Common myeloid progenitor, CD34-positive (primary cell): Measurements from ENCODE around the gene ARHGAP8.

ENCODE experiments used
- CTCF ChIA-PET: fragments of 350-600 bp; sonication (Branson Sonifier 250); formaldehyde crosslinking; loops from one replicate; lab custom pipeline; 2021; ENCODE audit warnings: antibody characterized with exemption; lab: Charles Lee
- POLR2A ChIA-PET: fragments of 350-600 bp; sonication (Branson Sonifier 250); formaldehyde crosslinking; loops from one replicate; lab custom pipeline; 2021; ENCODE audit warnings: antibody characterized with exemption; lab: Charles Lee
- DNase-seq, 3 donors: peaks; one replicate each; pipeline versions ENCODE4 v3.0.0 to v3.0.0-alpha.2; 2013
- H3K27ac ChIP-seq, 2 experiments: 1 replicate in 1 of 2; 2 replicates in 1 of 2; pipeline ENCODE4 v1.7.0; 2013; ENCODE audit warnings: inconsistent platforms in 2 of 2, low read length in 2 of 2, mild to moderate bottlenecking in 2 of 2, low read depth in 1 of 2, moderate library complexity in 1 of 2; ENCODE audit not compliant: severe bottlenecking in 2 of 2, insufficient read depth in 1 of 2, poor library complexity in 1 of 2
- H3K27me3 ChIP-seq, 5 experiments: replicated peaks in 2 of 5; 1 replicate in 3 of 5; 2 replicates in 2 of 5; pipeline versions ENCODE4 v1.6.1 to v1.7.0; 2013; ENCODE audit warnings: low read length in 4 of 5, mild to moderate bottlenecking in 2 of 5, moderate library complexity in 2 of 5, inconsistent platforms in 1 of 5; ENCODE audit not compliant: insufficient read depth in 5 of 5, control insufficient read depth in 4 of 5
- H3K36me3 ChIP-seq, 4 experiments: 1 replicate in 2 of 4; 2 replicates in 2 of 4; pipeline versions ENCODE4 v1.6.1 to v1.7.0; 2013; ENCODE audit warnings: low read length in 3 of 4, control low read depth in 1 of 4, mild to moderate bottlenecking in 1 of 4; ENCODE audit not compliant: control insufficient read depth in 4 of 4, insufficient read depth in 4 of 4
- H3K4me1 ChIP-seq, 4 experiments: 1 replicate in 3 of 4; 2 replicates in 1 of 4; pipeline versions ENCODE4 v1.6.1 to v1.7.1; 2013; ENCODE audit warnings: low read length in 3 of 4, mild to moderate bottlenecking in 3 of 4, control low read depth in 1 of 4, inconsistent platforms in 1 of 4, moderate library complexity in 1 of 4; ENCODE audit not compliant: control insufficient read depth in 4 of 4, insufficient read depth in 4 of 4; ENCODE audit errors: control extremely low read depth in 1 of 4
- H3K4me3 ChIP-seq, 7 experiments: 1 replicate in 4 of 7; 2 replicates in 3 of 7; pipeline versions ENCODE4 v1.5.1 to v1.7.0; 2013; ENCODE audit warnings: mild to moderate bottlenecking in 7 of 7, low read length in 6 of 7, moderate library complexity in 6 of 7, inconsistent platforms in 2 of 7, low read depth in 2 of 7, control low read depth in 1 of 7; ENCODE audit not compliant: insufficient read depth in 4 of 7, control insufficient read depth in 1 of 7; ENCODE audit errors: extremely low read depth in 1 of 7
- H3K9me3 ChIP-seq, 5 experiments: 1 replicate in 4 of 5; 2 replicates in 1 of 5; pipeline versions ENCODE4 v1.6.1 to v1.7.1; 2013; ENCODE audit warnings: low read length in 4 of 5, mild to moderate bottlenecking in 2 of 5, inconsistent platforms in 1 of 5, low read depth in 1 of 5, moderate library complexity in 1 of 5; ENCODE audit not compliant: control insufficient read depth in 4 of 5, insufficient read depth in 2 of 5; ENCODE audit errors: control extremely low read depth in 1 of 5
- WGBS: methylation state at CpG from one replicate; pipeline ENCODE4 v1.1.5; 2013; ENCODE audit not compliant: insufficient coverage; 5-methylcytosine and 5-hydroxymethylcytosine counted together

Gene ARHGAP8

DNA sequence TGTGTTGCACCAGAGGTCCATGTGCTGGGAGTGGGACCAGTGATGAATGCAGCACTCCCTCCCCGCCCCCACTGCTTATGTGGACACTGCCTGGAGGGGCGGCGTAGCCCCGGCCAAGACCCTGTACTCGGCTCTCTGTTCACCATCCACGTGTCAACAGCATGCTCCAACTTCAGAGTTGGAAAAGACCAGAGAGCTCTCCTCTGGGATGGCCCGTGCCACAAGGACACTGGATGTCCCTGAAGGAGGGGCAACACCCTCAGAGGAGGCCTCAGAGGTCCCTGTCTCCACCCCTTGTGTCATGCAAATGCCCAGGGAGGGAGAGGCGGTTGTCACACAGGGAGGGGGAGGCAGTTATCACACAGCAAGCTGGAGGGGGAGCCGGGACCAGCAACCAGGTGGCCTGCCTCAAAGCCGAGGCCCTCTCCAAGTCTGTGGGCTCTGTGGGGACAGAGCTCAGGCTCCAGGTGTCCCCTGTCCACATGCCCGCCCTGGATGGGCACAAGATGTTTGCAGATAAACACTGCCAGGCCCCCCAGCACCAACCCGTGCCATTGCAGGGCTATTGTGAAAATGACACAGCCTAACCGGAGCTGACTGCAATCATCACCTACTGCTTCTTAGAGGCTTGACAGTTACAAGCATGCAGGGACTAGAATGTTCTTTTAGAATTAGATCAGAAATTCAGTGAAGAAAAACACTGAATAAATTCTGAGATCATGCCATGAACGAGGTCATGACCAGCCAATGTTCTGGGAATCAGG is 136.3 kb downstream of the ARHGAP8 start:
- H3K4me3 ChIP-seq = no peak overlapping the region
- ChIA-PET POLR2A (no interaction called here), CTCF (no interaction called here)
- 98% methylated on average over 9 of the region's 14 CpGs for WGBS
- no peaks in the 10 kb centered on the region for H3K4me1 ChIP-seq
- DNase-seq = no peak
- no peaks in the 10 kb centered on the region for H3K9me3 ChIP-seq
- peaks cover 0 to 2% (median 0%) of the 10 kb centered on the region in 5 experiments for H3K27me3 ChIP-seq
- no peaks in the 10 kb centered on the region for H3K36me3 ChIP-seq
- H3K27ac ChIP-seq = no peak overlapping the region

DNA sequence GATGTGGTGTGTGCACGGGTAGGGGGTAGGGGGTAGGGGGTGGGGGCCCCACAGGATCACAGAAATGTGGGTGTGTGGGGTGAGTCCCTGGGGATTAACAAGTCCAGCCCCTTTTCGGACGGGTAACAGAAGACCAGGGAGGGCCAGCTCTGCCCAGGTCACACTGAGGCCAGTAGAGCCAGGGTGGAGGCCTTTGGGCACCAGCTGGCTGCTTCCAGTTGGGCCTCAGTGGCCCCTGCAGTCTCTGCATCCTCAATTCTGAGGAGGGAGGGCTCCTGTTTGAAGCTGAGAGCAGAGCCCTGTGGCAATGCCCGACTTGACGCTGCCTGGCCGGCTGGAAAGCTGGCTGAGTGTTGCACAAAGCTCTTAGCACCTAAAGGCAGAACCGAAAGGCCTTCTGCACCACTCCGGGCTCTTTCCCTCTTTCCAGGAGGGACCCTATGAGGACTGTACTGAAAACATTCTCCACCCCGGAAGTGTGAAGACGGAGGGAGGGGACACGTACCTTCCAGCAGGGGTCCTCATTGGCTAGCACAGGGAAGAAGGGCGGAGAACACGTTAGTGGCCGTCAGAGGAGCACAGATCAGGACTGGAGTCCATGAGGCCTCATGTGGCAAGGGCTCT is 137.0 kb downstream of the ARHGAP8 start:
- Histone ChIP-seq H3K4me1 (no peaks in the 10 kb centered on the region), H3K36me3 (no peaks in the 10 kb centered on the region), H3K4me3 (no peak overlapping the region), H3K27me3 (peaks cover 0 to 2% (median 0%) of the 10 kb centered on the region in 5 experiments), H3K9me3 (no peaks in the 10 kb centered on the region), H3K27ac (no peak overlapping the region)
- WGBS = 91% methylated on average over 13 of the region's 14 CpGs
- ChIA-PET POLR2A (no interaction called here), CTCF (no interaction called here)
- DNase-seq = no peak

DNA sequence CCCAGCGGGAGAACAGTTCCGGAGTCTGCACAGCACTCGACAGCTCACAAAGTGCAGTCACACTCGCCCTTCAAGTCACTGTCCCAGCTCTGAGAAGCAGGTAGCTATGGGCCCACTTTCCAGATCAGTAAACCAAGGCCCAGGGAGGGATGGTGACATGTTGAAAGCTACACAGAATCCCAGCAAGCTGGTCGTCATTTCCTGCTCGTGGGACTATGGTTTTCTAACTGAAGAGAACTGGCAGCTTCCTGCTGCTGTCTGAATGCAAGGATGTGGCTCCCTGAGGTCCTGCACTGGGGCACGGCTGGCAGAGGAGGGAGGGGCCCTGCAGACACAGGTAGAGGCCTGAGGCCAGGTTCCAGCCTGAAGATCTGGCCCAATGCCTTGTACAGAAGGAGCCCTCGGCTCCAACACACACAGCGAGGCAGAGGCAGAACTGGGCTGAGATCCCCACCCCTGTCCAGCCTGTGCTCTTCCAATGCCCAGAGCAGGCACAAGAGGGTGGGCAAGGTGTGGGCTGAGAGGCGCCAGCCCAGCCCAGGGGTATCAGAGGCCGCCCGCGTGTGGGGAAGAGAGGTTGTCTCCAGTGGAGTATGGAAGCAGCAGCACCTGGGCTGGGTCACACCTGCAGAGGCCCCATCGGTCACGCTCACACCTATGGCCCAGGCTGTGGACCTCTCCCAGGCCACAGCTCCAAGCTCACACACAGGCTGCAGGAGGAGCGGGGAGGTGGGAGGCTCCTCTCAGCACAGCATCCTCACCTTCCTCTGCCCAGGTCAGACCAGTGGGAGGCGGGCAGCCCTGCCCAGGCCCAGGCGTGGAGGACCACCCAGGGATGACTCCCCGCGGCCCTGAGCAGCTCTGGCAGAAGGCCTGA is 138.3 kb downstream of the ARHGAP8 start:
- Histone ChIP-seq H3K36me3 (no peaks in the 10 kb centered on the region), H3K4me1 (no peaks in the 10 kb centered on the region), H3K9me3 (no peaks in the 10 kb centered on the region), H3K27ac (no peak overlapping the region), H3K4me3 (no peak overlapping the region), H3K27me3 (peaks cover 0 to 5% (median 0%) of the 10 kb centered on the region in 5 experiments)
- 83% methylated on average over 11 of the region's 20 CpGs for WGBS
- ChIA-PET POLR2A (no interaction called here), CTCF (no interaction called here)
- DNase-seq = no peak

DNA sequence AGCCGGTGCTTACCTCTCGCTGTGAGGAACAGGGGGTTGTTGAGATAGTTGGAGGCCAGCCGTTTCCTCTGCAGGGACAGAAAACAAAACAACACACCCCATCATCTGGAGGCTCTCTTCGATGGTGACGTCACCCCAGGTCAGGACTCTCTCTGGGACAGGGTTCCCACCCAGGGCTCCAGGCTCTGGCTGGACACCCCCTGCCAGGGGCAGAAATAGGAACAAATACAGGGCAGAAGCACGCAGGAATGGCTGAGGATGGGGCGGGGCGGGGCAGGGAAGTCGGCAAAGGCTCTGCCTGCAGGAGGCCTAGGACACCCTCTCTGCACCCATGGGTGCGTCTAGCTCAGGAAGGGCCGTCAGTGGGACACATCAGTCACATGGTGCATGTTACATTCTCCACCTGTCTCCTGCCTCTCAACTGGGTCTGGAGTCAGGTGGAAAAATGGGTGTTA is 138.9 kb downstream of the ARHGAP8 start:
- Histone ChIP-seq H3K9me3 (no peaks in the 10 kb centered on the region), H3K4me1 (no peaks in the 10 kb centered on the region), H3K27ac (no peak overlapping the region), H3K27me3 (peaks cover 0 to 5% (median 0%) of the 10 kb centered on the region in 5 experiments), H3K36me3 (no peaks in the 10 kb centered on the region), H3K4me3 (no peak overlapping the region)
- CTCF ChIA-PET = no interaction called here
- 90% methylated on average over 8 of the region's 11 CpGs for WGBS
- no peak for DNase-seq
- POLR2A ChIA-PET = no interaction called here

DNA sequence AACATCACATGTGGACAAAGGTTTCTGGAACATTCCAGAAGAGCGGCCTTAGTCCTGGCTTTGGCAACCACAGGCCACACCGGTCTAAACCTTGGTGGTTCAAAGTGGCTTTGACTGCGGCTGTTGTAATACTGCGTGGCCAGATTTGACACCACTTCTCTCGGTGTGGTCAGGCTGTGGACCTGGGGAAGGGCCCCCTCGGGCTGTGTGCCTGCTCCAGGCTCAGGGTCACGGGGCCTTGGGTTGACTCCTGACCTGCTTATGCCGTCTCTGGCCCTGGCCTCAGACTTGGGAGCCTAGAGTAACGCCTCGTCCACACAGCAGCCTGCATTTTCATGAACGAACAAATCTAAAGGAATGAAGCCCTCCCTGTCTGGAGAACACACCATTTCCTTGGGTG is 139.4 kb downstream of the ARHGAP8 start:
- ChIA-PET CTCF (no interaction called here), POLR2A (no interaction called here)
- H3K4me3 ChIP-seq = no peak overlapping the region
- no peaks in the 10 kb centered on the region for H3K4me1 ChIP-seq
- DNase-seq = no peak
- no peaks in the 10 kb centered on the region for H3K36me3 ChIP-seq
- H3K9me3 ChIP-seq = no peaks in the 10 kb centered on the region
- H3K27ac ChIP-seq = no peak overlapping the region
- 98% methylated on average over 10 of the region's 11 CpGs for WGBS
- peaks cover 0 to 5% (median 0%) of the 10 kb centered on the region in 5 experiments for H3K27me3 ChIP-seq

DNA sequence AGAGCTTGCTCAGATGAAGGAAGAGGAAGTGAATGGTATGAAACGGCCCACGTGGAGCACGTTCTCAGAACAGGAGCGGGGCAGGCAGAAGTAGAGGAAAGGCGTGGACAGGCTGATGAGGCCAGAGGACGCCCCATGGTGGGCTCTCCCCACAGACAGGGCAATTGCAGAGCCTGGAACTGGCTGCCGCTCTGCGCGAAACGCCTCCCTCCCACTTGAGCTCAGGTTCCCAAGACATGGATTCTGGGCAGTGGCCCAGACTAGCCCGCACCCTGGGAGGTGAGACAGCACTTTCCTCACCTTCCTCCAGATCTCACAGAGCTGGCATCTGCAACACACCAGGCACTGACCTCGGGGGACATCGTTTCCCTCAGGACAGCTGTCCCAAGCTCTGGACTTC is 139.9 kb downstream of the ARHGAP8 start:
- Histone ChIP-seq H3K36me3 (no peaks in the 10 kb centered on the region), H3K27ac (no peak overlapping the region), H3K9me3 (peaks cover 0 to 2% (median 0%) of the 10 kb centered on the region in 5 experiments), H3K4me3 (no peak overlapping the region), H3K4me1 (no peaks in the 10 kb centered on the region), H3K27me3 (peaks cover 0 to 5% (median 0%) of the 10 kb centered on the region in 5 experiments)
- ChIA-PET POLR2A (no interaction called here), CTCF (no interaction called here)
- no peak for DNase-seq
- 65% methylated on average over 11 of the region's 13 CpGs for WGBS
